ENCODE results near the gene ZNF146.
"Not testable (repeated sequence)": the region's sequence is repeated elsewhere in the genome, so short reads cannot be mapped to it uniquely, and the experiment has no call there.

DNA sequence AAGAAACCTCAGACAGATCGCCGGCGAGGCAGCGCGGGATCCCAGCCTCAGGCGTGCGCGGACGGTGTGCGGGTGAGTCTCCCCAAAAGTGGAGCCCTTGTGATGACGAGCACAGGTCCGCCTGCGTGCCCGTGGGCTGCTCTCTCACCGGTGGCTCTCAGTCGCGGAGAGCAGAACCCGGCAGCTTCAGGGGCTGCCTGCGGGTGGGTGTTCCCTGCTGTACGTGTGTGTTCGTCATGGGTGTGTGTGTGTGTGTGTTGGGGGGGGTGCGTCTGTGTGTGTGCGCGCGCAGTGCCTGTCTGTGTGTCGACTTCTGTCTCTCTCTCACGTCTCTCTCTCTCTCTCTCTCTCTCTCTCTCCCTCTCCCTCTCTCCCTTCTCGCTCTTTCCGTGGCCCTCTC lies 54.4 kb downstream of the ZNF146 start:
- TF ChIP-seq BHLHE40 (IDR thresholded peaks at IDR 0.05; ENCODE audit: borderline replicate concordance); SP1 (IDR thresholded peaks at IDR 0.05); FOXK2 (IDR thresholded peaks at IDR 0.05); FOXM1 (IDR thresholded peaks at IDR 0.05; ENCODE audit: borderline replicate concordance); SUZ12 (IDR thresholded peaks at IDR 0.05); ZNF384 (IDR thresholded peaks at IDR 0.05); HDGF (IDR thresholded peaks at IDR 0.05; ENCODE audit: borderline replicate concordance): not testable (repeated sequence)
- TF ChIP-seq, protein P1, sequence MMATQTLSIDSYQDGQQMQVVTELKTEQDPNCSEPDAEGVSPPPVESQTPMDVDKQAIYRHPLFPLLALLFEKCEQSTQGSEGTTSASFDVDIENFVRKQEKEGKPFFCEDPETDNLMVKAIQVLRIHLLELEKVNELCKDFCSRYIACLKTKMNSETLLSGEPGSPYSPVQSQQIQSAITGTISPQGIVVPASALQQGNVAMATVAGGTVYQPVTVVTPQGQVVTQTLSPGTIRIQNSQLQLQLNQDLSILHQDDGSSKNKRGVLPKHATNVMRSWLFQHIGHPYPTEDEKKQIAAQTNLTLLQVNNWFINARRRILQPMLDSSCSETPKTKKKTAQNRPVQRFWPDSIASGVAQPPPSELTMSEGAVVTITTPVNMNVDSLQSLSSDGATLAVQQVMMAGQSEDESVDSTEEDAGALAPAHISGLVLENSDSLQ (IDR thresholded peaks at IDR 0.05): not testable (repeated sequence)
